Endothelial cell of umbilical vein (primary cell): ENCODE data around the gene NUAK1. TPM values are rescaled to one million over a fixed set of nuclear protein-coding genes. Genes with fewer than 3 reads are reported as not detected.

Source experiments
- BruUV-seq: library from RNA; stranded (reverse); fragments of 400-500 nt; replicated peaks from 2 replicates; lab custom pipeline; 2021; lab: Mats Ljungman, UMichigan
- CTCF ChIA-PET: fragments of 300-600, 350-600 bp; sonication (Branson Sonifier 250); formaldehyde crosslinking; loops from one replicate; lab custom pipeline; 2021; ENCODE audit warnings: antibody characterized with exemption, inconsistent platforms; lab: Charles Lee
- POLR2A ChIA-PET: fragments of 300-600, 350-600 bp; sonication (Branson Sonifier 250); formaldehyde crosslinking; loops from one replicate; lab custom pipeline; 2021; ENCODE audit warnings: antibody characterized with exemption, inconsistent platforms; lab: Charles Lee
- DNase-seq: peaks from one replicate; pipeline ENCODE4 v3.0.0-alpha.2; 2011; ENCODE audit warnings: low read depth, low spot score
- FAIRE-seq: peaks from 2 replicates; lab custom pipeline; 2011; peaks lifted over from hg19 to GRCh38; lab: Jason Lieb, UNC
- H2AFZ ChIP-seq: 2 replicates; pipeline ENCODE4 v1.6.0; 2012; ENCODE audit warnings: low read depth, low read length, control low read depth, inconsistent platforms
- H3K27ac ChIP-seq: 2 replicates; pipeline ENCODE4 v1.5.1; 2011; ENCODE audit warnings: low read depth, mild to moderate bottlenecking, control low read depth, low read length, moderate library complexity; ENCODE audit not compliant: insufficient read depth
- H3K27me3 ChIP-seq, 2 experiments: 2 replicates each; pipeline versions ENCODE4 v1.6.0 to v1.6.1; 2011; ENCODE audit warnings: low read length in 2 of 2, mixed read lengths in 1 of 2; ENCODE audit not compliant: control insufficient read depth in 2 of 2, insufficient read depth in 2 of 2
- H3K36me3 ChIP-seq, 2 experiments: 2 replicates in 1 of 2; 3 replicates in 1 of 2; pipeline ENCODE4 v1.5.1; 2011; ENCODE audit warnings: low read length in 2 of 2, mild to moderate bottlenecking in 1 of 2, moderate library complexity in 1 of 2; ENCODE audit not compliant: control insufficient read depth in 2 of 2, insufficient read depth in 2 of 2; ENCODE audit errors: extremely low read depth in 1 of 2
- H3K4me1 ChIP-seq: 3 replicates; pipeline ENCODE4 v1.5.1; 2011; ENCODE audit warnings: mild to moderate bottlenecking, low read length; ENCODE audit not compliant: control insufficient read depth, insufficient read depth; ENCODE audit errors: extremely low read depth
- H3K4me2 ChIP-seq: 2 replicates; pipeline ENCODE4 v1.6.1; 2011; ENCODE audit warnings: low read length, control low read depth, mixed read lengths; ENCODE audit not compliant: insufficient read depth
- H3K4me3 ChIP-seq, 3 experiments: fragments of 200-600 bp in 1 of 3; sonication (generic), shearing (Covaris generic) in 1 of 3; replicated peaks in 1 of 3; 2 replicates each; pipeline ENCODE4 v1.5.1; 2011 to 2016; ENCODE audit warnings: control low read depth in 3 of 3, low read length in 3 of 3, mild to moderate bottlenecking in 2 of 3, inconsistent platforms in 1 of 3, low read depth in 1 of 3, moderate library complexity in 1 of 3; ENCODE audit not compliant: insufficient read depth in 1 of 3
- H3K79me2 ChIP-seq: 2 replicates; pipeline ENCODE4 v1.6.0; 2012; ENCODE audit warnings: low read length, inconsistent platforms; ENCODE audit not compliant: control insufficient read depth, insufficient read depth
- H3K9ac ChIP-seq: replicated peaks from 2 replicates; pipeline ENCODE3; 2011; ENCODE audit warnings: low read length, control low read depth; ENCODE audit not compliant: insufficient read depth; ENCODE audit errors: extremely low read depth
- H3K9me1 ChIP-seq: replicated peaks from 3 replicates; pipeline ENCODE4 v1.6.0; 2011; ENCODE audit warnings: mild to moderate bottlenecking, low read length; ENCODE audit not compliant: control insufficient read depth, insufficient read depth; ENCODE audit errors: extremely low read depth
- H3K9me3 ChIP-seq: replicated peaks from 2 replicates; pipeline ENCODE4 v1.5.1; 2012; ENCODE audit warnings: low read length, inconsistent platforms; ENCODE audit not compliant: control insufficient read depth, insufficient read depth
- H4K20me1 ChIP-seq: replicated peaks from 2 replicates; pipeline ENCODE3; 2011; ENCODE audit warnings: mild to moderate bottlenecking, low read length; ENCODE audit not compliant: control insufficient read depth, insufficient read depth; ENCODE audit errors: extremely low read depth
- CTCF ChIP-seq, 2 donors: IDR thresholded peaks; 1 replicate in 1 of 2; 2 replicates in 1 of 2; pipeline ENCODE4 v1.5.1; 2011; ENCODE audit warnings: low read length in 2 of 2, mild to moderate bottlenecking in 2 of 2, moderate library complexity in 2 of 2, control low read depth in 1 of 2, inconsistent platforms in 1 of 2, low read depth in 1 of 2; ENCODE audit not compliant: insufficient read depth in 1 of 2; ENCODE audit errors: extremely low read depth in 1 of 2
- EZH2 ChIP-seq: IDR thresholded peaks from 2 replicates; pipeline ENCODE4 v1.6.1; 2012; ENCODE audit warnings: borderline replicate concordance, low read depth, mild to moderate bottlenecking, moderate library complexity, low read length, inconsistent platforms; ENCODE audit not compliant: severe bottlenecking
- FOS ChIP-seq: IDR thresholded peaks from 2 replicates; pipeline ENCODE4 v1.6.1; 2011; ENCODE audit warnings: mild to moderate bottlenecking, low read length, moderate library complexity, borderline replicate concordance; ENCODE audit not compliant: insufficient read depth
- GATA2 ChIP-seq: IDR thresholded peaks from 2 replicates; pipeline ENCODE4 v1.7.0; 2011; ENCODE audit warnings: low read depth, mild to moderate bottlenecking, moderate library complexity, mixed read lengths, low read length; ENCODE audit not compliant: insufficient read length, insufficient read depth
- JUN ChIP-seq: IDR thresholded peaks from 2 replicates; pipeline ENCODE4 v1.6.1; 2011; ENCODE audit warnings: borderline replicate concordance, low read depth; ENCODE audit not compliant: insufficient read length, insufficient read depth
- MAX ChIP-seq: IDR thresholded peaks from 2 replicates; pipeline ENCODE4 v1.6.1; 2011; ENCODE audit not compliant: insufficient read depth, insufficient read length
- MYC ChIP-seq: IDR thresholded peaks from one replicate; pipeline ENCODE4 v1.6.1; 2011; ENCODE audit warnings: mild to moderate bottlenecking, low read depth, low read length
- POLR2A ChIP-seq: IDR thresholded peaks from 2 replicates; pipeline ENCODE4 v1.6.1; 2012; ENCODE audit warnings: low read depth, mild to moderate bottlenecking, control low read depth, low read length
- POLR2AphosphoS5 ChIP-seq: IDR thresholded peaks from 2 replicates; pipeline ENCODE4 v1.6.1; 2012; ENCODE audit warnings: low read depth, mild to moderate bottlenecking, control low read depth, low read length, moderate library complexity; ENCODE audit not compliant: insufficient read depth
- dilution Hi-C: fragments of 300-500 bp; cut with MboI; formaldehyde crosslinking; loops from one replicate; pipeline ENCODE4 v1.15.0; 2019; ENCODE audit warnings: low sequenced_read_pairs; ENCODE audit not compliant: extremely low pct_ligation_motif_present
- intact Hi-C: fragments of 100-400 bp; cut with micrococcal nuclease; formaldehyde crosslinking; loops from one replicate; pipeline ENCODE4 v1.10.0; 2022
- polyA plus RNA-seq, 4 experiments: library from polyadenylated mRNA; depleted of rRNA in 3 of 4; stranded (reverse) in 3 of 4; unstranded in 1 of 4; fragments of >200 nt; gene quantifications; 2 replicates each; pipeline versions ENCODE4 v1.2.1 to v1.2.3, GENCODE V29; 2011 to 2012; ENCODE audit warnings: missing spikeins in 1 of 4
- total RNA-seq: library from RNA; stranded (reverse); gene quantifications from 2 replicates; pipeline ENCODE4 v1.2.3, GENCODE V29; 2021

NUAK1 gene
- total and polyA plus RNA-seq, 2 donors (not counting 3 experiments of a cell fraction or from before 2014, with no cell fraction given): 34.2 to 39.7 TPM

- peaks cover 33% of the 10 kb centered on the region for H3K4me1 ChIP-seq
- H3K9ac ChIP-seq: no peak overlapping the region
- H3K4me2 ChIP-seq: no peak overlapping the region
- POLR2A ChIA-PET: no interaction called here
- H4K20me1 ChIP-seq: no peaks in the 10 kb centered on the region
- H3K9me1 ChIP-seq: no peaks in the 10 kb centered on the region
- H3K79me2 ChIP-seq: no peaks in the 10 kb centered on the region
- H2AFZ ChIP-seq: no peak overlapping the region
- no peak overlapping the region for H3K27ac ChIP-seq
- dilution Hi-C loops (no loop called here), intact Hi-C loops (no loop called here)
- H3K36me3 ChIP-seq: no peaks in the 10 kb centered on the region
- no peak overlapping the region for H3K4me3 ChIP-seq
- no peak for DNase-seq
- no peaks in the 10 kb centered on the region for H3K27me3 ChIP-seq
- H3K9me3 ChIP-seq: no peaks in the 10 kb centered on the region
- FAIRE-seq: no peak
- no peak for TF ChIP-seq EZH2
- no peak for TF ChIP-seq MAX
- no peak for TF ChIP-seq MYC
- no peak for TF ChIP-seq JUN
- no peak for TF ChIP-seq POLR2AphosphoS5
- TF ChIP-seq GATA2: no peak
- TF ChIP-seq POLR2A: no peak
- TF ChIP-seq FOS: no peak
- no peak for TF ChIP-seq CTCF (IDR thresholded peaks at IDR 0.05; ENCODE audit: extremely low read depth in 1 of 2, insufficient read depth in 1 of 2, low read depth in 1 of 2, low read length in 2 of 2)
- BruUV-seq: no TSS peak
- CTCF ChIA-PET: interaction anchor here (1.3 kb wide), 1 partner anchor 30 kb away, joined by 4 read pairs; no protein-coding TSS in a partner anchor
Measured at GRCh38 chr12:106025129-106025528, 113.6 kb downstream of the NUAK1 start.
